Renal cortex interstitium (tissue), 11 donors: ENCODE data around the gene UMODL1. TPM values are rescaled to one million over a fixed set of nuclear protein-coding genes. Genes with fewer than 3 reads are reported as not detected.

Experiments
- DNase-seq, 11 donors: peaks; one replicate each; pipeline ENCODE4 v3.0.0-alpha.2; 2013; ENCODE audit warnings: low read depth in 9 of 11, low spot score in 4 of 11; ENCODE audit errors: extremely low read depth in 1 of 11
- polyA plus RNA-seq, 3 donors: library from polyadenylated mRNA; unstranded; fragments of 120-200 nt; gene quantifications; one replicate each; pipeline ENCODE4 v1.2.1, GENCODE V29; 2013; ENCODE audit not compliant: insufficient read length in 3 of 3

UMODL1 gene
- polyA plus RNA-seq, 3 donors: 0.17 to 0.45 TPM; not detected in 1

- no peak for DNase-seq
These were observed 32.2 kb upstream of the UMODL1 start for GRCh38 chr21:42038826-42039425.

- DNase-seq: no peak
These were observed 31.6 kb upstream of the UMODL1 start for GRCh38 chr21:42039470-42039901.

- DNase-seq: no peak
These were observed 31.2 kb upstream of the UMODL1 start for GRCh38 chr21:42039911-42040351.

- no peak for DNase-seq
These were observed 30.5 kb upstream of the UMODL1 start for GRCh38 chr21:42040411-42041180.

- no peak for DNase-seq
These were observed 29.9 kb upstream of the UMODL1 start for GRCh38 chr21:42041246-42041645.

GRCh38 chr21:42041711-42042110 is 29.4 kb upstream of the UMODL1 start:
- no peak for DNase-seq

- DNase-seq: no peak
These were observed 28.5 kb upstream of the UMODL1 start for GRCh38 chr21:42042651-42043050.

GRCh38 chr21:42043201-42043895 is 27.8 kb upstream of the UMODL1 start:
- DNase-seq: no peak

- no peak for DNase-seq
These were observed 27.2 kb upstream of the UMODL1 start for GRCh38 chr21:42043961-42044360.

- no peak for DNase-seq
These were observed 26.1 kb upstream of the UMODL1 start for GRCh38 chr21:42044871-42045495.

GRCh38 chr21:42047821-42048613 is 23.1 kb upstream of the UMODL1 start:
- peak in 1 of 11 donors; percentile 36 for DNase-seq

- no peak for DNase-seq
These were observed 22.1 kb upstream of the UMODL1 start for GRCh38 chr21:42048870-42049577.

- DNase-seq: no peak
These were observed 21.3 kb upstream of the UMODL1 start for GRCh38 chr21:42049578-42050430.

- DNase-seq: no peak
These were observed 19.3 kb upstream of the UMODL1 start for GRCh38 chr21:42051788-42052187.

- DNase-seq: no peak
These were observed 15.7 kb upstream of the UMODL1 start for GRCh38 chr21:42055425-42055824.

GRCh38 chr21:42056468-42056867 is 14.6 kb upstream of the UMODL1 start:
- DNase-seq: no peak

- DNase-seq: peak in 2 of 11 donors; percentile 31 to 45
These were observed 14.0 kb upstream of the UMODL1 start for GRCh38 chr21:42056996-42057689.
